H9 (cell line): ENCODE results near the gene CPT1B. TPM values are rescaled to one million over a fixed set of nuclear protein-coding genes. Genes with fewer than 3 reads are reported as not detected.
A peak's percentile ranks its signal among the peaks of the same experiment; 100 is the strongest.

Source experiments
- DNase-seq: peaks from one replicate; pipeline ENCODE4 v3.0.0-alpha.2; 2017
- H2AFZ ChIP-seq: one replicate; pipeline ENCODE4 v1.6.1; 2013; ENCODE audit warnings: mild to moderate bottlenecking, low read length, control low read depth, moderate library complexity
- H2AK5ac ChIP-seq: 2 replicates; pipeline ENCODE4 v1.6.1; 2013; ENCODE audit warnings: low read length, control low read depth, mixed read lengths; ENCODE audit not compliant: insufficient read length
- H2BK120ac ChIP-seq: one replicate; pipeline ENCODE4 v1.6.1; 2013; ENCODE audit warnings: low read depth, mild to moderate bottlenecking, low read length, control low read depth, inconsistent platforms; ENCODE audit not compliant: poor library complexity, severe bottlenecking
- H2BK12ac ChIP-seq: 2 replicates; pipeline ENCODE4 v1.6.1; 2013; ENCODE audit warnings: low read length, control low read depth, mixed read lengths, low read depth; ENCODE audit not compliant: insufficient read length
- H2BK15ac ChIP-seq: 2 replicates; pipeline ENCODE4 v1.6.1; 2013; ENCODE audit warnings: low read depth, low read length, control low read depth
- H2BK20ac ChIP-seq: one replicate; pipeline ENCODE4 v1.6.1; 2013; ENCODE audit warnings: low read depth, mild to moderate bottlenecking, low read length, control low read depth, inconsistent platforms; ENCODE audit not compliant: poor library complexity, severe bottlenecking
- H2BK5ac ChIP-seq: 2 replicates; pipeline ENCODE4 v1.6.1; 2013; ENCODE audit warnings: low read length, control low read depth, mixed read lengths; ENCODE audit not compliant: insufficient read length
- H3K14ac ChIP-seq: 2 replicates; pipeline ENCODE4 v1.6.1; 2013; ENCODE audit warnings: low read length, control low read depth; ENCODE audit not compliant: insufficient read depth
- H3K18ac ChIP-seq: 2 replicates; pipeline ENCODE4 v1.6.1; 2013; ENCODE audit warnings: low read depth, mild to moderate bottlenecking, mixed read lengths, low read length, control low read depth; ENCODE audit not compliant: insufficient read length
- H3K23ac ChIP-seq: 2 replicates; pipeline ENCODE4 v1.6.1; 2013; ENCODE audit warnings: low read length, control low read depth, mixed read lengths, low read depth; ENCODE audit not compliant: insufficient read length
- H3K23me2 ChIP-seq: 2 replicates; pipeline ENCODE4 v1.6.1; 2013; ENCODE audit warnings: low read depth, mild to moderate bottlenecking, mixed read lengths, low read length, control low read depth; ENCODE audit not compliant: insufficient read length, poor library complexity, severe bottlenecking
- H3K27ac ChIP-seq: 2 replicates; pipeline ENCODE4 v1.5.1; 2013; ENCODE audit warnings: low read length, control low read depth, mixed read lengths, low read depth; ENCODE audit not compliant: insufficient read length
- H3K27me3 ChIP-seq: 2 replicates; pipeline ENCODE4 v1.6.1; 2013; ENCODE audit warnings: low read length, control low read depth, inconsistent platforms; ENCODE audit not compliant: insufficient read depth
- H3K4ac ChIP-seq: 2 replicates; pipeline ENCODE4 v1.6.1; 2013; ENCODE audit warnings: low read depth, mild to moderate bottlenecking, control low read depth, inconsistent platforms, low read length, moderate library complexity
- H3K4me1 ChIP-seq: 2 replicates; pipeline ENCODE4 v1.6.1; 2013; ENCODE audit warnings: low read length, control low read depth, inconsistent platforms; ENCODE audit not compliant: insufficient read depth
- H3K4me2 ChIP-seq: 2 replicates; pipeline ENCODE4 v1.6.1; 2013; ENCODE audit warnings: low read length, control low read depth, mixed read lengths; ENCODE audit not compliant: insufficient read length, insufficient read depth
- H3K56ac ChIP-seq: 2 replicates; pipeline ENCODE4 v1.6.1; 2013; ENCODE audit warnings: low read depth, mild to moderate bottlenecking, mixed read lengths, low read length, control low read depth; ENCODE audit not compliant: insufficient read length
- H3K79me1 ChIP-seq: 2 replicates; pipeline ENCODE4 v1.6.1; 2013; ENCODE audit warnings: low read depth, mild to moderate bottlenecking, moderate library complexity, low read length, control low read depth, inconsistent platforms; ENCODE audit not compliant: insufficient read depth, poor library complexity, severe bottlenecking
- H3K79me2 ChIP-seq: 2 replicates; pipeline ENCODE4 v1.6.1; 2013; ENCODE audit warnings: low read length, control low read depth, inconsistent platforms; ENCODE audit not compliant: insufficient read depth
- H3K9ac ChIP-seq: 2 replicates; pipeline ENCODE4 v1.6.1; 2013; ENCODE audit warnings: low read length, control low read depth, mixed read lengths; ENCODE audit not compliant: insufficient read length; ENCODE audit errors: extremely low read depth
- H3K9me3 ChIP-seq: one replicate; pipeline ENCODE4 v1.6.1; 2013; ENCODE audit warnings: low read depth, low read length, inconsistent platforms; ENCODE audit not compliant: control insufficient read depth
- H3T11ph ChIP-seq: one replicate; pipeline ENCODE4 v1.6.1; 2013; ENCODE audit warnings: mild to moderate bottlenecking, low read length, control low read depth, inconsistent platforms
- H4K20me1 ChIP-seq: one replicate; pipeline ENCODE4 v1.6.1; 2013; ENCODE audit not compliant: control insufficient read depth, insufficient read length, insufficient read depth
- H4K5ac ChIP-seq: 2 replicates; pipeline ENCODE4 v1.6.1; 2013; ENCODE audit warnings: low read depth, mild to moderate bottlenecking, mixed read lengths, low read length, control low read depth; ENCODE audit not compliant: insufficient read length
- H4K8ac ChIP-seq: replicated peaks from 2 replicates; pipeline ENCODE4 v1.6.1; 2013; ENCODE audit warnings: low read length, control low read depth, mixed read lengths, low read depth; ENCODE audit not compliant: insufficient read length
- H4K91ac ChIP-seq: 2 replicates; pipeline ENCODE4 v1.6.1; 2013; ENCODE audit warnings: low read depth, mild to moderate bottlenecking, moderate library complexity, mixed read lengths, low read length, control low read depth; ENCODE audit not compliant: insufficient read length
- H3K27ac Mint-ChIP-seq, 3 experiments: 2 replicates in 2 of 3; 3 replicates in 1 of 3; pipeline ENCODE4 v1.8.0; 2020 to 2021; ENCODE audit warnings: mixed read lengths in 3 of 3, mild to moderate bottlenecking in 1 of 3, moderate library complexity in 1 of 3
- H3K27me3 Mint-ChIP-seq: 2 replicates; pipeline ENCODE4 v1.8.0; 2021; ENCODE audit warnings: low read depth, mild to moderate bottlenecking, moderate library complexity, mixed read lengths
- H3K36me3 Mint-ChIP-seq, 3 experiments: 2 replicates in 2 of 3; 3 replicates in 1 of 3; pipeline ENCODE4 v1.8.0; 2020 to 2021; ENCODE audit warnings: low read depth in 3 of 3, mixed read lengths in 3 of 3; ENCODE audit not compliant: insufficient read depth in 1 of 3
- H3K4me1 Mint-ChIP-seq, 2 experiments: 2 replicates each; pipeline ENCODE4 v1.8.0; 2020; ENCODE audit warnings: mixed read lengths in 2 of 2
- H3K4me3 Mint-ChIP-seq, 2 experiments: 2 replicates in 1 of 2; 3 replicates in 1 of 2; pipeline ENCODE4 v1.8.0; 2020 to 2021; ENCODE audit warnings: mild to moderate bottlenecking in 2 of 2, mixed read lengths in 2 of 2, moderate library complexity in 1 of 2
- H3K9me3 Mint-ChIP-seq, 2 experiments: 2 replicates in 1 of 2; 3 replicates in 1 of 2; pipeline ENCODE4 v1.8.0; 2020; ENCODE audit warnings: mild to moderate bottlenecking in 2 of 2, mixed read lengths in 2 of 2, moderate library complexity in 1 of 2
- CTCF ChIP-seq: fragments of 200-600 bp; sonication (generic); conservative IDR thresholded peaks from 3 replicates; pipeline ENCODE4 v1.8.0; 2021; ENCODE audit warnings: antibody characterized with exemption, mild to moderate bottlenecking
- WGBS: extraction: QIAGEN DNeasy Blood & Tissue Kit; methylation state at CpG from one replicate; pipeline ENCODE4 v1.1.7; 2013; ENCODE audit warnings: missing lambda C conversion rate, low lambda C conversion rate, mixed read lengths; ENCODE audit not compliant: insufficient read length; ENCODE audit errors: extremely low coverage; 5-methylcytosine and 5-hydroxymethylcytosine counted together
- total RNA-seq: library from RNA; stranded (reverse); gene quantifications from 2 replicates; pipeline ENCODE4 v1.2.1, GENCODE V29; 2021

The CPT1B gene
- total RNA-seq, 1 experiment from 2014 or later = 65.7 TPM

- no peak overlapping the region for H3K56ac ChIP-seq
- Mint-ChIP-seq H3K27ac (peak overlapping the region in 1 of 3 experiments; percentile 87; a peak in 2 of 7 replicates), H3K4me1 (no peaks in the 10 kb centered on the region), H3K9me3 (no peaks in the 10 kb centered on the region), H3K4me3 (no peak overlapping the region), H3K27me3 (no peaks in the 10 kb centered on the region; the same call in 1 of the 2 replicates), H3K36me3 (peaks cover 8 to 73% (median 67%) of the 10 kb centered on the region in 3 experiments)
- H4K20me1 ChIP-seq = no peaks in the 10 kb centered on the region
- no peak overlapping the region for H3T11ph ChIP-seq
- no peaks in the 10 kb centered on the region for H3K79me2 ChIP-seq
- WGBS = no CpG with 5 or more reads among the region's 8 CpGs
- H3K14ac ChIP-seq = no peak overlapping the region
- H3K27ac ChIP-seq = no peak overlapping the region
- no peak overlapping the region for H3K4ac ChIP-seq
- H2AK5ac ChIP-seq = no peak overlapping the region
- H3K27me3 ChIP-seq = no peaks in the 10 kb centered on the region
- H2BK15ac ChIP-seq = no peak overlapping the region
- H4K8ac ChIP-seq = no peak overlapping the region
- H3K4me1 ChIP-seq = no peaks in the 10 kb centered on the region
- H2BK5ac ChIP-seq = no peak overlapping the region
- no peak overlapping the region for H2BK120ac ChIP-seq
- no peaks in the 10 kb centered on the region for H3K79me1 ChIP-seq
- H2BK20ac ChIP-seq = no peak overlapping the region
- no peak overlapping the region for H3K4me2 ChIP-seq
- H3K18ac ChIP-seq = no peak overlapping the region
- H4K91ac ChIP-seq = no peak overlapping the region
- no peaks in the 10 kb centered on the region for H3K9me3 ChIP-seq
- DNase-seq = no peak
- H3K23me2 ChIP-seq = no peaks in the 10 kb centered on the region
- no peak overlapping the region for H2AFZ ChIP-seq
- no peak overlapping the region for H2BK12ac ChIP-seq
- no peak overlapping the region for H3K23ac ChIP-seq
- H3K9ac ChIP-seq = no peak overlapping the region
- TF ChIP-seq CTCF = no peak
- no peak overlapping the region for H4K5ac ChIP-seq
Measured at GRCh38 chr22:50575426-50575941, 2.7 kb downstream of the CPT1B start.
